Globus pallidus (tissue), 1 donor: ENCODE data around the gene NOL9.
"Not testable (repeated sequence)": the region's sequence is repeated elsewhere in the genome, so short reads cannot be mapped to it uniquely, and the experiment has no call there.

Experiments used
- DNase-seq: peaks from one replicate; pipeline ENCODE4 v3.0.0-alpha.2; 2015; ENCODE audit warnings: low spot score

Gene NOL9

GRCh38 chr1:6554031-6554906, at the start of gene NOL9:
Gene NOL9 (minus strand): TSS chr1:6554513. CDS start chr1:6554502, 11 bp downstream.
- DNase-seq: peak; percentile 88

DNA sequence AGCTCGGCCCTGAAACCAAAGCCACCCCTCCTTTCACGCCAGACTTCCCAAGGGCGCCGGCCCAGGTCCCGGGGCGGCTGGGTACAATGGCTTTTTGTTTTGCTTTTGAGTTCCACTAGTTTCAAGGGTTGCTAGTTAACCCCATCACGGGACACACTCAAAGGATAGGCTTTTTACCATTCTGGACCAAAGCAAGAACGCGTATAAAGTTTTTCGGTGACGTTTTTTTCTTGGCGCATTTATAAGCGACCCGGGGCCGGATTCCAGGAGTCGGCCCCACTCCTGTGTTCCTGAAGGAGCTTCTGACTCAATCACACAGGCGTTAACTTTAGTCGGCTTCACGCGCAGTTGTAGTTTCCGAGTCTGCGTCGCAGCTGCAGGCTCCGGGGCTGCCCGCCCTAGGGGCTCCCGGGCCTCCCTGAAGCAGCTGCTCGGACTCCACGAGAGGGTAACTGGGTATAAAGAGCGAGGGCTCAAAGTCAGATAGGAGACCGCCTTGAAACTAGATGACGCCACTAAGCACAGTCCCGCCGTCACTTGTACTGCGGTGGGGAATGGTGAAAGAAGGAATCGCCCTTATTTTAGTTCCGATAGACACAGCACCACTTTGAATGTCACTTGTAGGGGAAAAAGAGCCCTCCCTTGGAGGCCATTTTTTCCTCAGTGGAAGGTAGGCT, 49.1 kb upstream of the NOL9 start:
- DNase-seq: peak; percentile 91

DNA sequence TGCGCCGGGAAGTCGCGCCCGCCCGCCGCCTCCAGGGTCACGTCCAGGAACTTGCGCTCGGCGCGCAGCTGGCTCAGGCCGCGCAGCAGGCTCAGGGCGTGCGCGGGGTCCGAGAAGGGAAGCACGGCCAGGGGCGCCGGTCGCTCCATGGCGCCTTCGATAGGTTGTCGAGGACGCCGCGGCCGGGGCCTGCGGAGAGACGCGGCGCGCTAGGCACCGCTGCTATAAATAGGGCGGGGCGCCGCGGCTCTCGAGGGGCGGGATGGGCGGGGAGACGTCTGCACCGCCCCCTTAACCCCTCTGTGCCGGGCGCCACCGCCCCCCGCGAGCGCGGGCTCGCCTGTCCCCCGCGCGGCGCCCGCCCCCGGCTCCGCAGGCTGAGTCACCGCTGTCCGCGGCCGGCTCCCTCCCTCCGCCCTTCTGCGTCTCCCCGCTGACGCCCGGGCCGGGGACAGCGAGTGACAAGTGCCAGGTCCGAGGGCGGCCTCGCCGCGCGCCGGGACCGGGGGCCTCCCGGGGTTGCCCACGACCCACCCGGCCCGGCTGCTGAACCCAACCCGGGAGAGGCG, 48.4 kb upstream of the NOL9 start, which contains the start of gene KLHL21:
TSS of gene KLHL21 (minus strand) at position 201 of the 569 bp plus-strand sequence. CDS start at position 149, 52 bp downstream.
- DNase-seq: peak; percentile 92

GRCh38 chr1:6601923-6602668, 47.8 kb upstream of the NOL9 start:
- DNase-seq: peak; percentile 62

DNA sequence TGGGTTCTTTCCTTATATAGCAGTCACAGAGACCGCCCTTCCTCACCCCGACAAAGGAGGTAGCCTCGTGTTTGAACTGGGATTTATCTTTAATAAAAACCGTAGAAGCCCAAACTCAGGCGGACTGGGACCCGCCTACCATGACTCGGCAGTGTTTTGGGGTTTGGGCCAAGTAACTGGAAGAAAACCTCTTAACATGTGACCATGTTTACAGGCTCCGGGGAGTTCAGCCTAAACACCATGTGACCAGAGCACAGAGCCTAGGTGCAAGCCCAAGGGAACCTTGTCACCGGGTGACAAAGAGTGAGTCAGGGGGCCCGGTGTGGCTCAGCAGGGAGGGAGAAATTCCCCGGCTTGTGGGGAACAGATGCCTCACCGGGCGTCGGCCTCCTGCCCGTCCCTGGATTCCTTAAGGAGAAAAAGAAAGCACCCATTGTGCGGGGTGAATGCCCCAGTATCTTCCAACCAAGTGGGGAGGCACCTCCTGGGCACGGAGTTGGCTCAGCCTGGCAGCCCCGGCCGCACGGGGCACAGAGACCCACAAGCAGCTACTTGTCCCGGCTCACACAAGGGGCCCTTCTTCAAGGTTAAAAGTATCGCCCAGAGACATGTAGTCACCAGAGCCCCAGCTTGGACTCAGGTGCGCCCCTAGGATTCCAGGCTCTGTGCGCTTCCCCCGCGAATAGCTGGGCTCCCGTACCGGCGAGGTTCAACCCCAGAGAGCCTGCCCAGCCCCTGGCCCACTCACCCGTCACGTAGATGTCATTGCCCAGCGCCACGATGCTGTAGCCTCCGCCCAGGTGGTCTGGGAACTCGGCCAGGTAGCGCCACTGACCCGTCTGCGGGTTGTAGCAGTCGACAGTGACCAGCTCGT, 47.0 kb upstream of the NOL9 start:
- DNase-seq: peak; percentile 83

DNA sequence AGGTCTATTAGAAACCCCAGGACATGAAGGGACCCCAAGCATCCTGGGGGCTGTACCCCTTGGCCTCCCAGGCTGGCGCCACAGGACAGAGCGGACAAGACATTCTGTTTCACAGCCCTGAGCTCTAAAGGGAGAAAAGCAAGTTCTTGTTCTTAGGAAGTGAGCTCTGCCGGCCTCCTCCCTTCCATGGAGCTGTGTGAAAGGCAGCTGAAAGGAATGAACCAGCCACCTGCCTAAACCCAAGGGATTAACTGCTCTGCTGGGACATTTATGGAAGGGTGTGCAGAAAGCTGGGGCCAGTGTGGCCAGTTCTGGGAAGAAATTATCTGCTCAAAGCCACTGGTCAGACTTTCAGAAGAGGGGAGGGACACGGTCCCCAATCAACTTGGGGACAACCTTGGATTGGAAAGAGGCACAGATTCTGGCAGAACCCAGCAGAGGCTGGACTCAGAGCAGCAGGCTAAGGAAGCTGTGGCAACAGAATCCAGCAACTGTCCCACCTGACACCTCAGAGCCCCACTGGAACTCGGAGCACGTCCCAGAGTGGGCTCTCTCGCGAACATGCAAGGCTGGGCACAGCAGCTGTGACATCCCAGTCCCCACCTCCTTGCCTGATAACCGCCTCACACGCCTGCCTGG, 46.2 kb upstream of the NOL9 start:
- no peak for DNase-seq

DNA sequence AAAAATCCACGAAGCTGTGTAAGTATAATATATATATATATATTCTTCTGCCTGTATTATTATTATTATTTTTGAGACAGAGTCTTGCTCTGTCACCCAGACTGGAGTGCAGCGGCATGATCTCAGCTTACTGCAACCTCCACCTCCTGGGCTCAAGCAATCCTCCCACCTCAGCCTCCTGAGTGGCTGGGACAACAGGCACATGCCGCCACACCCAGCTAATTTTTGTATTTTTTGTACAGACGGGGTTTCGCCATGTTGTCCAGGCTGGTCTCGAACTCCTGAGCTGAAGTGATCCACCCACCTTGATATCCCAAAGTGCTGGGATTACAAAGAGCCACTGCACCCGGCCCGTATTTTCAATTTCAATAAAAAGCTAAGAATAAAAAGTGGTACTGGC, 45.7 kb upstream of the NOL9 start:
- not testable (repeated sequence) for DNase-seq

GRCh38 chr1:6599141-6599975, 45.0 kb upstream of the NOL9 start:
- no peak for DNase-seq

DNA sequence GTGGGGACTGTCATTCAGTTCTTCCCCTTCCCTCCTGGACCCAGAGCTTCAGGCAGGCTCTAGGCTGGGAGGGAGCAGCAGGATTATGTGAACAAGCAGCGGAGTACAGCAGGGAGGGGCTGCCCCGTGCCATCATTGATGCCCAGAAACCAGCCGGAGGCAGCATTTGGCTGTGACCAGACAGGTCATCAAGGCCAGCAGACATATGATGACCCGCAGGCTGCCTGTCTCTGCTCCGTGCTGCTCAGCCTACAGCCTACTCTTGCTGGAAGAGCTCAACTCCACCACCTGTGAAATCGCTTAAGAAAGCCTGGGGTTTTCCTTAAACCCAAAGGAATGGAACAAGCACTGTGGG, 43.4 kb upstream of the NOL9 start:
- no peak for DNase-seq

- DNase-seq: no peak
These were observed 42.8 kb upstream of the NOL9 start for GRCh38 chr1:6596886-6597776.

DNA sequence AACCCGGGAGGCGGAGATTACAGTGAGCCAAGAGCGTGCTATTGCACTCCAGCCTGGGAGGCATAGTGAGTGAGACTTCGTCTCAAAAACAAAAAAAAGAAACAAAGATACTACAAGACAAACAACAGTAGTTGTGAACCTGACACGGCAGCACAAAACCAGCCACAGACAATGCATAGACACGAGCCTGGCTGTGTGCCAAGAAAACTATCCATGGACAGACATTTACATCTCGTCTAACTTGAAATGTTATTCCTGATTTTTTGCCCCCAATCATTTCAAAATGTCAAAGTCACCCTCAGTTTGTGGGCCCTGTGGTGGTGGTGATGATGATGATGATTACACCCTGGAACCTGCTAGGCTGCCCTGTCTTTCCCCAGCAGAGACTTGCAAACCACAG, 42.0 kb upstream of the NOL9 start:
- DNase-seq: no peak

- DNase-seq: no peak
These were observed 40.8 kb upstream of the NOL9 start for GRCh38 chr1:6594977-6595740.

- DNase-seq: no peak
These were observed 39.5 kb upstream of the NOL9 start for GRCh38 chr1:6593810-6594209.

GRCh38 chr1:6592865-6593593, 38.7 kb upstream of the NOL9 start:
- DNase-seq: no peak

DNA sequence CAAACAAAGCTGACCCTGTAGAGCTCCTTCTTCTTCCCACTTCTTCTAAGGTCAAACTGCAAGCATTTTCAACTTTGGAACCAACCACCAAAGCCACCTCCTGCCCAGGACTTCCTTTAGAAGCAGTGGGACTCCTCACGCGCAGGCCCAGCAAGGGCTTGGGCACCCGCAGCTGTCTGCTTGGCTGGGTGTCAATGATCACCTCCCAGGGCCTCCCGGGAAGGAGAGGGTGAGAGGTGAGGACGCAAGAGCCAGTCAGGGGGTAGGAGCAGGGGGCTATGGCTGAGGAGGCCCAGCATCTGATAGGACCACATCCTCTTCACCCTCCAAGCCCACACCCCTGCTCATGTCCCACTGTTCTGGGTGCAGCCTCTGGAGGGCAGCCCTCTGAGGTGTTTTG, 38.1 kb upstream of the NOL9 start:
- DNase-seq: no peak

- DNase-seq: no peak
These were observed 37.3 kb upstream of the NOL9 start for GRCh38 chr1:6591644-6592043.

DNA sequence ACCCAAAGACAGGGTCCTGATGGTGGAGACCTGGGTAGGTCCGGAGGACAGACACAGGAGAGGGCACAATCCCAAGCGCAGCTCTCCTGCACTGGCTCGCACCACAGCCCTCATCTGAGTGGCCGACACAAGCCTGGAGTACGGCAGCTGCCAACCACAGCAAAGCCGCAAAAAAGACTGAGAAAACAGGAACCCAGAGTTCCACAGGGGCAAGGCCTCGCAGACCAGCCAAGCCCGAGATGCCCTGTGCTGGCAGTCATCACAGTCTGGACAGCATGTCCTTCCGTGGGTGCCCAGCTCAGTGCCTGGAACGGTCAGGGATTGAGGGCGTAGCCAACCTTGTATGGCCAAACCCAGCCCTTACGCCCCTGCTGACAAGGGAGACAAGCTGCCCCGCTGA, 36.9 kb upstream of the NOL9 start:
- DNase-seq: no peak
